OCI-LY1 (cell line): ENCODE measurements around the gene SSPN.

Source experiments
- H2AFZ ChIP-seq: fragments of 200-600 bp; sonication (generic), shearing (Covaris generic); 2 replicates; pipeline ENCODE4 v1.6.0; 2014; ENCODE audit warnings: antibody characterized with exemption, mild to moderate bottlenecking, low read length
- H3F3A ChIP-seq: fragments of 200-600 bp; sonication (generic), shearing (Covaris generic); 2 replicates; pipeline ENCODE4 v1.6.0; 2014; ENCODE audit warnings: mild to moderate bottlenecking, antibody characterized with exemption, low read length, moderate library complexity; ENCODE audit not compliant: insufficient read depth
- H3K27ac ChIP-seq: fragments of 200-600 bp; sonication (generic); 2 replicates; pipeline ENCODE4 v1.5.1; 2014; ENCODE audit warnings: low read length, mixed run types, mild to moderate bottlenecking, low read depth; ENCODE audit not compliant: poor library complexity, severe bottlenecking
- H3K27me3 ChIP-seq: fragments of 200-600 bp; sonication (generic); 2 replicates; pipeline ENCODE4 v1.6.0; 2014; ENCODE audit warnings: antibody characterized with exemption, mild to moderate bottlenecking, low read length, moderate library complexity; ENCODE audit not compliant: insufficient read depth
- H3K36me3 ChIP-seq: fragments of 200-600 bp; sonication (generic); 2 replicates; pipeline ENCODE4 v1.6.1; 2014; ENCODE audit warnings: mild to moderate bottlenecking, antibody characterized with exemption, low read length, moderate library complexity, mixed read lengths; ENCODE audit not compliant: insufficient read depth
- H3K4me1 ChIP-seq: fragments of 200-600 bp; sonication (generic); 2 replicates; pipeline ENCODE4 v1.5.1; 2014; ENCODE audit warnings: mild to moderate bottlenecking, low read length, moderate library complexity; ENCODE audit not compliant: insufficient read depth, severe bottlenecking
- H3K4me2 ChIP-seq: fragments of 200-600 bp; sonication (generic), shearing (Covaris generic); 2 replicates; pipeline ENCODE4 v1.6.1; 2014; ENCODE audit warnings: low read length
- H3K4me3 ChIP-seq: fragments of 200-600 bp; sonication (generic); 2 replicates; pipeline ENCODE4 v1.5.1; 2014; ENCODE audit warnings: low read length, low read depth, mild to moderate bottlenecking, mixed read lengths; ENCODE audit not compliant: poor library complexity, severe bottlenecking
- H3K79me2 ChIP-seq: fragments of 200-600 bp; shearing (Covaris generic); 2 replicates; pipeline ENCODE4 v1.6.1; 2016; ENCODE audit warnings: mixed run types, low read length, mixed read lengths; ENCODE audit not compliant: insufficient read depth
- H3K9ac ChIP-seq: fragments of 200-600 bp; sonication (generic), shearing (Covaris generic); 2 replicates; pipeline ENCODE4 v1.6.1; 2014; ENCODE audit warnings: mild to moderate bottlenecking, low read length, mixed read lengths
- H3K9me2 ChIP-seq: fragments of 200-600 bp; sonication (generic), shearing (Covaris generic); 2 replicates; pipeline ENCODE4 v1.6.1; 2014; ENCODE audit warnings: low read depth, mild to moderate bottlenecking, low read length, mixed read lengths
- H3K9me3 ChIP-seq: fragments of 200-600 bp; shearing (Covaris generic); 2 replicates; pipeline ENCODE4 v1.6.1; 2014; ENCODE audit warnings: low read length, mixed read lengths
- H4K20me1 ChIP-seq: fragments of 200-600 bp; sonication (generic), shearing (Covaris generic); 2 replicates; pipeline ENCODE4 v1.6.0; 2016; ENCODE audit warnings: mild to moderate bottlenecking, low read length; ENCODE audit not compliant: insufficient read depth
- EZH2 ChIP-seq: fragments of 200-600 bp; sonication (generic), shearing (Covaris generic); IDR thresholded peaks from 2 replicates; pipeline ENCODE4 v1.8.0; 2017; ENCODE audit warnings: borderline replicate concordance, mixed run types, mild to moderate bottlenecking, antibody characterized with exemption, low read length, moderate library complexity, mixed read lengths
- TF ChIP-seq, protein P1 (sequence below): fragments of 200-600 bp; sonication (generic), shearing (Covaris generic); IDR thresholded peaks from 2 replicates; pipeline ENCODE4 v1.5.1; 2017; ENCODE audit warnings: mild to moderate bottlenecking, antibody characterized with exemption, low read length, moderate library complexity, mixed read lengths

Gene SSPN

GRCh38 chr12:26245175-26245942 is 50.0 kb downstream of the SSPN start:
- no peaks in the 10 kb centered on the region for H4K20me1 ChIP-seq
- H3K36me3 ChIP-seq: no peaks in the 10 kb centered on the region
- TF ChIP-seq EZH2: no peak
- TF ChIP-seq, protein P1, sequence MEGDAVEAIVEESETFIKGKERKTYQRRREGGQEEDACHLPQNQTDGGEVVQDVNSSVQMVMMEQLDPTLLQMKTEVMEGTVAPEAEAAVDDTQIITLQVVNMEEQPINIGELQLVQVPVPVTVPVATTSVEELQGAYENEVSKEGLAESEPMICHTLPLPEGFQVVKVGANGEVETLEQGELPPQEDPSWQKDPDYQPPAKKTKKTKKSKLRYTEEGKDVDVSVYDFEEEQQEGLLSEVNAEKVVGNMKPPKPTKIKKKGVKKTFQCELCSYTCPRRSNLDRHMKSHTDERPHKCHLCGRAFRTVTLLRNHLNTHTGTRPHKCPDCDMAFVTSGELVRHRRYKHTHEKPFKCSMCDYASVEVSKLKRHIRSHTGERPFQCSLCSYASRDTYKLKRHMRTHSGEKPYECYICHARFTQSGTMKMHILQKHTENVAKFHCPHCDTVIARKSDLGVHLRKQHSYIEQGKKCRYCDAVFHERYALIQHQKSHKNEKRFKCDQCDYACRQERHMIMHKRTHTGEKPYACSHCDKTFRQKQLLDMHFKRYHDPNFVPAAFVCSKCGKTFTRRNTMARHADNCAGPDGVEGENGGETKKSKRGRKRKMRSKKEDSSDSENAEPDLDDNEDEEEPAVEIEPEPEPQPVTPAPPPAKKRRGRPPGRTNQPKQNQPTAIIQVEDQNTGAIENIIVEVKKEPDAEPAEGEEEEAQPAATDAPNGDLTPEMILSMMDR: no peak
- H3K79me2 ChIP-seq: no peaks in the 10 kb centered on the region
- H3K9me3 ChIP-seq: no peaks in the 10 kb centered on the region
- no peak overlapping the region for H3K4me2 ChIP-seq
- no peaks in the 10 kb centered on the region for H3K27me3 ChIP-seq
- H2AFZ ChIP-seq: no peak overlapping the region
- H3K9ac ChIP-seq: no peak overlapping the region
- no peaks in the 10 kb centered on the region for H3K4me1 ChIP-seq
- no peaks in the 10 kb centered on the region for H3F3A ChIP-seq
- H3K27ac ChIP-seq: no peak overlapping the region
- no peak overlapping the region for H3K4me3 ChIP-seq
- H3K9me2 ChIP-seq: no peaks in the 10 kb centered on the region

GRCh38 chr12:26246483-26247164 is 51.3 kb downstream of the SSPN start:
- TF ChIP-seq EZH2: no peak
- TF ChIP-seq, protein P1: no peak
- Histone ChIP-seq H3K36me3 (no peaks in the 10 kb centered on the region), H3K4me3 (no peak overlapping the region), H3F3A (no peaks in the 10 kb centered on the region), H3K4me1 (no peaks in the 10 kb centered on the region), H4K20me1 (no peaks in the 10 kb centered on the region), H3K79me2 (no peaks in the 10 kb centered on the region), H3K9me3 (no peaks in the 10 kb centered on the region), H3K4me2 (no peak overlapping the region), H2AFZ (no peak overlapping the region), H3K9me2 (no peaks in the 10 kb centered on the region), H3K27ac (no peak overlapping the region), H3K9ac (no peak overlapping the region), H3K27me3 (no peaks in the 10 kb centered on the region; the same call in 1 of the 2 replicates)

DNA sequence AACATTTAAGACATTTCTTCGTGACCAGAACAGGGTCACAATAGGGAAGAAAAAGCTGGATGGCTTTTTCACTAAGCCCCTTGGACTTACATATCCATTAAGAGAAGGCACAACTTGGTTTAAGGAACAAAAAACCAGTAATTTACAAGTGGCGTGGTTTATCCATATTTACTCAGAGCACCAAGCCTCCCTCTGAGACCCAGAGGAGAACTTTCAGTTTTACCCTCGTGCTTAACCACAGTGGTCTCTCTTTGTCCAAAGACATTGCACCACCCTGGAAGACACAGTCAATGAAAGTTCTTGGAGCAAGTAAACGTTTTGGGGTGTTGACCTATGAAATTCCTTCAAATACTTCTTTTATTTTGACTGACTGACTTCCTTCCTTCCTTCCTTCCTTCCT is 52.5 kb downstream of the SSPN start:
- no peak overlapping the region for H3K4me3 ChIP-seq
- H3K4me1 ChIP-seq: no peaks in the 10 kb centered on the region
- H4K20me1 ChIP-seq: no peaks in the 10 kb centered on the region
- H3K9ac ChIP-seq: no peak overlapping the region
- TF ChIP-seq EZH2: no peak
- TF ChIP-seq, protein P1: no peak
- no peaks in the 10 kb centered on the region for H3K36me3 ChIP-seq
- no peak overlapping the region for H3K27ac ChIP-seq
- H3K4me2 ChIP-seq: no peak overlapping the region
- no peak overlapping the region for H2AFZ ChIP-seq
- no peaks in the 10 kb centered on the region for H3F3A ChIP-seq
- H3K9me2 ChIP-seq: no peaks in the 10 kb centered on the region
- no peaks in the 10 kb centered on the region; the same call in 1 of the 2 replicates for H3K27me3 ChIP-seq
- H3K79me2 ChIP-seq: no peaks in the 10 kb centered on the region
- no peaks in the 10 kb centered on the region for H3K9me3 ChIP-seq
